SK-N-SH treated with all-trans-retinoic acid at 6 μM for 48 hours (cell line): ENCODE measurements around the gene INO80C.

Experiments
- ATAC-seq: fragments of 200-7000 bp; cut with Tn5 transposase; 3 replicates; pipeline ENCODE4 v1.9.1; 2020; ENCODE audit warnings: mild to moderate bottlenecking, moderate library complexity
- ARNTL ChIP-seq: fragments of 450-650 bp; formaldehyde crosslinking; IDR thresholded peaks from 2 replicates; pipeline ENCODE4 v1.5.0; 2020; ENCODE audit warnings: low read depth, mild to moderate bottlenecking, moderate library complexity, borderline replicate concordance
- BACH2 ChIP-seq: fragments of 250-450 bp; sonication (Bioruptor Pico); IDR thresholded peaks from 2 replicates; pipeline ENCODE4 v1.9.0; 2021; ENCODE audit warnings: mild to moderate bottlenecking, borderline replicate concordance
- CSDC2 ChIP-seq: fragments of 250-450 bp; sonication (Bioruptor Pico); IDR thresholded peaks from 2 replicates; pipeline ENCODE4 v1.5.0; 2020; ENCODE audit warnings: mild to moderate bottlenecking, moderate library complexity
- GLIS3 ChIP-seq: fragments of 250-450 bp; sonication (Bioruptor Pico); IDR thresholded peaks from 2 replicates; pipeline ENCODE4 v1.5.0; 2020; ENCODE audit warnings: mild to moderate bottlenecking, moderate library complexity
- OSR1 ChIP-seq: fragments of 250-450 bp; sonication (Bioruptor Pico); IDR thresholded peaks from 2 replicates; pipeline ENCODE4 v1.8.0; 2022; ENCODE audit warnings: moderate library complexity, mild to moderate bottlenecking, inconsistent platforms
- PPARA ChIP-seq: fragments of 250-450 bp; sonication (Bioruptor Pico); IDR thresholded peaks from 2 replicates; pipeline ENCODE4 v1.5.0; 2020; ENCODE audit warnings: mild to moderate bottlenecking, borderline replicate concordance
- SNAI2 ChIP-seq: fragments of 250-450 bp; sonication (Bioruptor Pico); IDR thresholded peaks from 2 replicates; pipeline ENCODE4 v1.5.0; 2020; ENCODE audit warnings: mild to moderate bottlenecking, moderate library complexity
- TCF4 ChIP-seq: fragments of 250-450 bp; sonication (Bioruptor Pico); IDR thresholded peaks from 2 replicates; pipeline ENCODE4 v1.8.0; 2021; ENCODE audit warnings: mild to moderate bottlenecking, moderate library complexity, borderline replicate concordance
- TOX ChIP-seq: fragments of 250-450 bp; sonication (Bioruptor Pico); IDR thresholded peaks from 2 replicates; pipeline ENCODE4 v1.8.0; 2021; ENCODE audit warnings: mild to moderate bottlenecking, moderate library complexity, borderline replicate concordance
- ZC3H10 ChIP-seq: fragments of 250-450 bp; sonication (Bioruptor Pico); IDR thresholded peaks from 2 replicates; pipeline ENCODE4 v1.5.1; 2021; ENCODE audit warnings: mild to moderate bottlenecking, moderate library complexity
- ZFP3 ChIP-seq: fragments of 250-450 bp; sonication (Bioruptor Pico); IDR thresholded peaks from 2 replicates; pipeline ENCODE4 v1.5.0; 2020; ENCODE audit warnings: mild to moderate bottlenecking, moderate library complexity
- ZFP30 ChIP-seq: fragments of 450-650 bp; formaldehyde crosslinking; IDR thresholded peaks from 2 replicates; pipeline ENCODE4 v1.5.0; 2022; ENCODE audit warnings: mild to moderate bottlenecking, moderate library complexity
- ZNF565 ChIP-seq: fragments of 450-650 bp; formaldehyde crosslinking; conservative IDR thresholded peaks from 2 replicates; pipeline ENCODE4 v1.5.0; 2020; ENCODE audit warnings: low read depth, mild to moderate bottlenecking, moderate library complexity
- ZNF70 ChIP-seq: fragments of 450-650 bp; formaldehyde crosslinking; IDR thresholded peaks from 2 replicates; pipeline ENCODE4 v1.5.0; 2020; ENCODE audit warnings: mild to moderate bottlenecking, moderate library complexity
- TF ChIP-seq, protein P1 (sequence below): fragments of 250-450 bp; sonication (Bioruptor Pico); IDR thresholded peaks from 2 replicates; pipeline ENCODE4 v1.8.0; 2020; ENCODE audit warnings: mild to moderate bottlenecking, moderate library complexity, borderline replicate concordance
- TF ChIP-seq, protein P2 (sequence below): fragments of 250-450 bp; sonication (Bioruptor Pico); IDR thresholded peaks from 2 replicates; pipeline ENCODE4 v1.5.1; 2021; ENCODE audit warnings: mild to moderate bottlenecking, moderate library complexity
- TF ChIP-seq, protein P3 (sequence below): fragments of 250-450 bp; sonication (Bioruptor Pico); IDR thresholded peaks from 2 replicates; pipeline ENCODE4 v1.8.0; 2021; ENCODE audit warnings: low read depth, mild to moderate bottlenecking, moderate library complexity, borderline replicate concordance
- TF ChIP-seq, protein P4 (sequence below): fragments of 250-450 bp; sonication (Bioruptor Pico); IDR thresholded peaks from 2 replicates; pipeline ENCODE4 v1.5.1; 2020; ENCODE audit warnings: low read depth, mild to moderate bottlenecking, moderate library complexity

The INO80C gene

DNA sequence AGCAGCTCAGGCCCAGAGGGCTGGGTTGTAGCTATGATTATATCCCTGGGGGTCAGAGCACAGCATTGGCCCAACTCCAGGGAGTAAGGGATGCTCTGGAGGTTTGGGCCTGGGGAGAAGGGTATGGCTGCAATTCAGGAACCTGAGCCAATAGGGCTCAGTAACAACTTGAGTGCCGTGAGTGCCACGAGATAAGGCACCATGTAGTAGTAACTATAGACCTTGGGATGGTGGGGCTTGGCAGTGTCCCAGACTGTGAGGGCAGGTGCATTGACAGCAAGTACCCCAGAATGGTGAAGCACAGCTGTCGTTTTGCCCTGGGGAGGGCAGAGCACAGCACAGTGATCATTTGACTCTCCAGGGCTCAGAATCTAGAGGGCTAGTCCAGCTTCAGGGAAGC lies 75.5 kb downstream of the INO80C start:
- no peak for TF ChIP-seq ZFP30 (CRISPR knock-in tag)
- TF ChIP-seq ARNTL (CRISPR knock-in tag): no peak
- TF ChIP-seq, protein P1, sequence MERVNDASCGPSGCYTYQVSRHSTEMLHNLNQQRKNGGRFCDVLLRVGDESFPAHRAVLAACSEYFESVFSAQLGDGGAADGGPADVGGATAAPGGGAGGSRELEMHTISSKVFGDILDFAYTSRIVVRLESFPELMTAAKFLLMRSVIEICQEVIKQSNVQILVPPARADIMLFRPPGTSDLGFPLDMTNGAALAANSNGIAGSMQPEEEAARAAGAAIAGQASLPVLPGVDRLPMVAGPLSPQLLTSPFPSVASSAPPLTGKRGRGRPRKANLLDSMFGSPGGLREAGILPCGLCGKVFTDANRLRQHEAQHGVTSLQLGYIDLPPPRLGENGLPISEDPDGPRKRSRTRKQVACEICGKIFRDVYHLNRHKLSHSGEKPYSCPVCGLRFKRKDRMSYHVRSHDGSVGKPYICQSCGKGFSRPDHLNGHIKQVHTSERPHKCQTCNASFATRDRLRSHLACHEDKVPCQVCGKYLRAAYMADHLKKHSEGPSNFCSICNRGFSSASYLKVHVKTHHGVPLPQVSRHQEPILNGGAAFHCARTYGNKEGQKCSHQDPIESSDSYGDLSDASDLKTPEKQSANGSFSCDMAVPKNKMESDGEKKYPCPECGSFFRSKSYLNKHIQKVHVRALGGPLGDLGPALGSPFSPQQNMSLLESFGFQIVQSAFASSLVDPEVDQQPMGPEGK: no peak
- TF ChIP-seq BACH2: no peak
- TF ChIP-seq OSR1 (CRISPR knock-in tag): no peak
- TF ChIP-seq GLIS3: no peak
- TF ChIP-seq ZC3H10: no peak
- TF ChIP-seq, protein P2, sequence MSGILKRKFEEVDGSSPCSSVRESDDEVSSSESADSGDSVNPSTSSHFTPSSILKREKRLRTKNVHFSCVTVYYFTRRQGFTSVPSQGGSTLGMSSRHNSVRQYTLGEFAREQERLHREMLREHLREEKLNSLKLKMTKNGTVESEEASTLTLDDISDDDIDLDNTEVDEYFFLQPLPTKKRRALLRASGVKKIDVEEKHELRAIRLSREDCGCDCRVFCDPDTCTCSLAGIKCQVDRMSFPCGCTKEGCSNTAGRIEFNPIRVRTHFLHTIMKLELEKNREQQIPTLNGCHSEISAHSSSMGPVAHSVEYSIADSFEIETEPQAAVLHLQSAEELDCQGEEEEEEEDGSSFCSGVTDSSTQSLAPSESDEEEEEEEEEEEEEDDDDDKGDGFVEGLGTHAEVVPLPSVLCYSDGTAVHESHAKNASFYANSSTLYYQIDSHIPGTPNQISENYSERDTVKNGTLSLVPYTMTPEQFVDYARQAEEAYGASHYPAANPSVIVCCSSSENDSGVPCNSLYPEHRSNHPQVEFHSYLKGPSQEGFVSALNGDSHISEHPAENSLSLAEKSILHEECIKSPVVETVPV (CRISPR knock-in tag): no peak
- TF ChIP-seq ZNF565 (CRISPR knock-in tag): no peak
- TF ChIP-seq TOX (CRISPR knock-in tag): no peak
- no peak for TF ChIP-seq SNAI2 (CRISPR knock-in tag)
- TF ChIP-seq, all 23 proteins: peak for 0
- ATAC-seq: no peak

DNA sequence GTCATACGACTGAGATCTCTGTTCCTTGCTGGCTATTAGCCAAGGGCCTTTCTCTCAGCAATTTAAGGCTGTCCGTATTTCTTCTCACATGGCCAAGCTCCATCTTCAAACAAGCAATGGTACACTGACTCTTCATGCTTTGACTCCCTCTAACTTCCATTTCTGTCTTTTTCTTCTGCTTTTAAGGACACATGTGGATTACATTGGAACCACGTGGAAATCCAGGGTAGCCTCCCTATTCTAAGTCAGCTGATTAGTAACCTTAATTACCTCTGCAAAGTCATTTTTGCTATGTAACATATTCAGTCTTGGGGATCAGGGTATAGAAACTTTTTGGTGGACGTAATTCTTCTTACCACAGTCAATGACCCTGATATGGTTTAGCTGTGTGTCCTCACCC lies 79.2 kb downstream of the INO80C start:
- no peak for ATAC-seq
- TF ChIP-seq ZFP30 (CRISPR knock-in tag) (no peak), ZC3H10 (no peak), ZNF70 (CRISPR knock-in tag) (no peak), GLIS3 (no peak), ARNTL (CRISPR knock-in tag) (no peak), OSR1 (CRISPR knock-in tag) (no peak), PPARA (no peak), ZFP3 (CRISPR knock-in tag) (no peak), TCF4 (CRISPR knock-in tag) (no peak), BACH2 (no peak), CSDC2 (CRISPR knock-in tag) (no peak)
- TF ChIP-seq, protein P1: no peak
- TF ChIP-seq, protein P3, sequence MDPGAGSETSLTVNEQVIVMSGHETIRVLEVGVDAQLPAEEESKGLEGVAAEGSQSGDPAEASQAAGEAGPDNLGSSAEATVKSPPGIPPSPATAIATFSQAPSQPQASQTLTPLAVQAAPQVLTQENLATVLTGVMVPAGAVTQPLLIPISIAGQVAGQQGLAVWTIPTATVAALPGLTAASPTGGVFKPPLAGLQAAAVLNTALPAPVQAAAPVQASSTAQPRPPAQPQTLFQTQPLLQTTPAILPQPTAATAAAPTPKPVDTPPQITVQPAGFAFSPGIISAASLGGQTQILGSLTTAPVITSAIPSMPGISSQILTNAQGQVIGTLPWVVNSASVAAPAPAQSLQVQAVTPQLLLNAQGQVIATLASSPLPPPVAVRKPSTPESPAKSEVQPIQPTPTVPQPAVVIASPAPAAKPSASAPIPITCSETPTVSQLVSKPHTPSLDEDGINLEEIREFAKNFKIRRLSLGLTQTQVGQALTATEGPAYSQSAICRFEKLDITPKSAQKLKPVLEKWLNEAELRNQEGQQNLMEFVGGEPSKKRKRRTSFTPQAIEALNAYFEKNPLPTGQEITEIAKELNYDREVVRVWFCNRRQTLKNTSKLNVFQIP (CRISPR knock-in tag): no peak
- TF ChIP-seq, protein P2 (CRISPR knock-in tag): no peak
- TF ChIP-seq, protein P4, sequence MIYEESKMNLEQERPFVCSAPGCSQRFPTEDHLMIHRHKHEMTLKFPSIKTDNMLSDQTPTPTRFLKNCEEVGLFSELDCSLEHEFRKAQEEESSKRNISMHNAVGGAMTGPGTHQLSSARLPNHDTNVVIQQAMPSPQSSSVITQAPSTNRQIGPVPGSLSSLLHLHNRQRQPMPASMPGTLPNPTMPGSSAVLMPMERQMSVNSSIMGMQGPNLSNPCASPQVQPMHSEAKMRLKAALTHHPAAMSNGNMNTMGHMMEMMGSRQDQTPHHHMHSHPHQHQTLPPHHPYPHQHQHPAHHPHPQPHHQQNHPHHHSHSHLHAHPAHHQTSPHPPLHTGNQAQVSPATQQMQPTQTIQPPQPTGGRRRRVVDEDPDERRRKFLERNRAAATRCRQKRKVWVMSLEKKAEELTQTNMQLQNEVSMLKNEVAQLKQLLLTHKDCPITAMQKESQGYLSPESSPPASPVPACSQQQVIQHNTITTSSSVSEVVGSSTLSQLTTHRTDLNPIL (CRISPR knock-in tag): no peak
